ENCODE measurements around the gene DIS3L2. TPM values are rescaled to one million over a fixed set of nuclear protein-coding genes. Genes with fewer than 3 reads are reported as not detected.

The DIS3L2 gene
- total and polyA plus RNA-seq, 2 of the 8 experiments (the other 6 are each of a cell fraction or from before 2014, with no cell fraction given): 11.5 to 21.6 TPM

- TF ChIP-seq ATF2 (IDR thresholded peaks at IDR 0.05; ENCODE audit: low read length): no peak
- no peak for TF ChIP-seq PHF8 (conservative IDR thresholded peaks at IDR 0.05; ENCODE audit: low read depth, low read length)
- no peak for TF ChIP-seq SAP30 (IDR thresholded peaks at IDR 0.05; ENCODE audit: insufficient read depth, insufficient replicate concordance, low read length)
- no peak for TF ChIP-seq BRCA1 (IDR thresholded peaks at IDR 0.05; ENCODE audit: low read depth, low read length)
- TF ChIP-seq SP2 (IDR thresholded peaks at IDR 0.05; ENCODE audit: low read length): no peak
- no peak for TF ChIP-seq EZH2 (IDR thresholded peaks at IDR 0.05; ENCODE audit: low read depth, low read length, severe bottlenecking)
- TF ChIP-seq, protein P1, sequence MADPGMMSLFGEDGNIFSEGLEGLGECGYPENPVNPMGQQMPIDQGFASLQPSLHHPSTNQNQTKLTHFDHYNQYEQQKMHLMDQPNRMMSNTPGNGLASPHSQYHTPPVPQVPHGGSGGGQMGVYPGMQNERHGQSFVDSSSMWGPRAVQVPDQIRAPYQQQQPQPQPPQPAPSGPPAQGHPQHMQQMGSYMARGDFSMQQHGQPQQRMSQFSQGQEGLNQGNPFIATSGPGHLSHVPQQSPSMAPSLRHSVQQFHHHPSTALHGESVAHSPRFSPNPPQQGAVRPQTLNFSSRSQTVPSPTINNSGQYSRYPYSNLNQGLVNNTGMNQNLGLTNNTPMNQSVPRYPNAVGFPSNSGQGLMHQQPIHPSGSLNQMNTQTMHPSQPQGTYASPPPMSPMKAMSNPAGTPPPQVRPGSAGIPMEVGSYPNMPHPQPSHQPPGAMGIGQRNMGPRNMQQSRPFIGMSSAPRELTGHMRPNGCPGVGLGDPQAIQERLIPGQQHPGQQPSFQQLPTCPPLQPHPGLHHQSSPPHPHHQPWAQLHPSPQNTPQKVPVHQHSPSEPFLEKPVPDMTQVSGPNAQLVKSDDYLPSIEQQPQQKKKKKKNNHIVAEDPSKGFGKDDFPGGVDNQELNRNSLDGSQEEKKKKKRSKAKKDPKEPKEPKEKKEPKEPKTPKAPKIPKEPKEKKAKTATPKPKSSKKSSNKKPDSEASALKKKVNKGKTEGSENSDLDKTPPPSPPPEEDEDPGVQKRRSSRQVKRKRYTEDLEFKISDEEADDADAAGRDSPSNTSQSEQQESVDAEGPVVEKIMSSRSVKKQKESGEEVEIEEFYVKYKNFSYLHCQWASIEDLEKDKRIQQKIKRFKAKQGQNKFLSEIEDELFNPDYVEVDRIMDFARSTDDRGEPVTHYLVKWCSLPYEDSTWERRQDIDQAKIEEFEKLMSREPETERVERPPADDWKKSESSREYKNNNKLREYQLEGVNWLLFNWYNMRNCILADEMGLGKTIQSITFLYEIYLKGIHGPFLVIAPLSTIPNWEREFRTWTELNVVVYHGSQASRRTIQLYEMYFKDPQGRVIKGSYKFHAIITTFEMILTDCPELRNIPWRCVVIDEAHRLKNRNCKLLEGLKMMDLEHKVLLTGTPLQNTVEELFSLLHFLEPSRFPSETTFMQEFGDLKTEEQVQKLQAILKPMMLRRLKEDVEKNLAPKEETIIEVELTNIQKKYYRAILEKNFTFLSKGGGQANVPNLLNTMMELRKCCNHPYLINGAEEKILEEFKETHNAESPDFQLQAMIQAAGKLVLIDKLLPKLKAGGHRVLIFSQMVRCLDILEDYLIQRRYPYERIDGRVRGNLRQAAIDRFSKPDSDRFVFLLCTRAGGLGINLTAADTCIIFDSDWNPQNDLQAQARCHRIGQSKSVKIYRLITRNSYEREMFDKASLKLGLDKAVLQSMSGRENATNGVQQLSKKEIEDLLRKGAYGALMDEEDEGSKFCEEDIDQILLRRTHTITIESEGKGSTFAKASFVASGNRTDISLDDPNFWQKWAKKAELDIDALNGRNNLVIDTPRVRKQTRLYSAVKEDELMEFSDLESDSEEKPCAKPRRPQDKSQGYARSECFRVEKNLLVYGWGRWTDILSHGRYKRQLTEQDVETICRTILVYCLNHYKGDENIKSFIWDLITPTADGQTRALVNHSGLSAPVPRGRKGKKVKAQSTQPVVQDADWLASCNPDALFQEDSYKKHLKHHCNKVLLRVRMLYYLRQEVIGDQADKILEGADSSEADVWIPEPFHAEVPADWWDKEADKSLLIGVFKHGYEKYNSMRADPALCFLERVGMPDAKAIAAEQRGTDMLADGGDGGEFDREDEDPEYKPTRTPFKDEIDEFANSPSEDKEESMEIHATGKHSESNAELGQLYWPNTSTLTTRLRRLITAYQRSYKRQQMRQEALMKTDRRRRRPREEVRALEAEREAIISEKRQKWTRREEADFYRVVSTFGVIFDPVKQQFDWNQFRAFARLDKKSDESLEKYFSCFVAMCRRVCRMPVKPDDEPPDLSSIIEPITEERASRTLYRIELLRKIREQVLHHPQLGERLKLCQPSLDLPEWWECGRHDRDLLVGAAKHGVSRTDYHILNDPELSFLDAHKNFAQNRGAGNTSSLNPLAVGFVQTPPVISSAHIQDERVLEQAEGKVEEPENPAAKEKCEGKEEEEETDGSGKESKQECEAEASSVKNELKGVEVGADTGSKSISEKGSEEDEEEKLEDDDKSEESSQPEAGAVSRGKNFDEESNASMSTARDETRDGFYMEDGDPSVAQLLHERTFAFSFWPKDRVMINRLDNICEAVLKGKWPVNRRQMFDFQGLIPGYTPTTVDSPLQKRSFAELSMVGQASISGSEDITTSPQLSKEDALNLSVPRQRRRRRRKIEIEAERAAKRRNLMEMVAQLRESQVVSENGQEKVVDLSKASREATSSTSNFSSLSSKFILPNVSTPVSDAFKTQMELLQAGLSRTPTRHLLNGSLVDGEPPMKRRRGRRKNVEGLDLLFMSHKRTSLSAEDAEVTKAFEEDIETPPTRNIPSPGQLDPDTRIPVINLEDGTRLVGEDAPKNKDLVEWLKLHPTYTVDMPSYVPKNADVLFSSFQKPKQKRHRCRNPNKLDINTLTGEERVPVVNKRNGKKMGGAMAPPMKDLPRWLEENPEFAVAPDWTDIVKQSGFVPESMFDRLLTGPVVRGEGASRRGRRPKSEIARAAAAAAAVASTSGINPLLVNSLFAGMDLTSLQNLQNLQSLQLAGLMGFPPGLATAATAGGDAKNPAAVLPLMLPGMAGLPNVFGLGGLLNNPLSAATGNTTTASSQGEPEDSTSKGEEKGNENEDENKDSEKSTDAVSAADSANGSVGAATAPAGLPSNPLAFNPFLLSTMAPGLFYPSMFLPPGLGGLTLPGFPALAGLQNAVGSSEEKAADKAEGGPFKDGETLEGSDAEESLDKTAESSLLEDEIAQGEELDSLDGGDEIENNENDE (IDR thresholded peaks at IDR 0.05; ENCODE audit: insufficient replicate concordance, low read length): no peak
- no peak for TF ChIP-seq SP4 (IDR thresholded peaks at IDR 0.05; ENCODE audit: low read length)
- no peak for TF ChIP-seq TAF1 (IDR thresholded peaks at IDR 0.05; ENCODE audit: low read depth, low read length)
Observed at GRCh38 chr2:232319803-232320442, 358.4 kb downstream of the DIS3L2 start (continued).

All from H1 (cell line).